ENCODE measurements around the gene GAS2. TPM values are rescaled to one million over a fixed set of nuclear protein-coding genes. Genes with fewer than 3 reads are reported as not detected.

Gene GAS2
- total and polyA plus RNA-seq, 9 of the 15 experiments (the other 6 are each of a cell fraction or from before 2014, with no cell fraction given): 0.77 to 1.9 (median 1.1) TPM

DNA sequence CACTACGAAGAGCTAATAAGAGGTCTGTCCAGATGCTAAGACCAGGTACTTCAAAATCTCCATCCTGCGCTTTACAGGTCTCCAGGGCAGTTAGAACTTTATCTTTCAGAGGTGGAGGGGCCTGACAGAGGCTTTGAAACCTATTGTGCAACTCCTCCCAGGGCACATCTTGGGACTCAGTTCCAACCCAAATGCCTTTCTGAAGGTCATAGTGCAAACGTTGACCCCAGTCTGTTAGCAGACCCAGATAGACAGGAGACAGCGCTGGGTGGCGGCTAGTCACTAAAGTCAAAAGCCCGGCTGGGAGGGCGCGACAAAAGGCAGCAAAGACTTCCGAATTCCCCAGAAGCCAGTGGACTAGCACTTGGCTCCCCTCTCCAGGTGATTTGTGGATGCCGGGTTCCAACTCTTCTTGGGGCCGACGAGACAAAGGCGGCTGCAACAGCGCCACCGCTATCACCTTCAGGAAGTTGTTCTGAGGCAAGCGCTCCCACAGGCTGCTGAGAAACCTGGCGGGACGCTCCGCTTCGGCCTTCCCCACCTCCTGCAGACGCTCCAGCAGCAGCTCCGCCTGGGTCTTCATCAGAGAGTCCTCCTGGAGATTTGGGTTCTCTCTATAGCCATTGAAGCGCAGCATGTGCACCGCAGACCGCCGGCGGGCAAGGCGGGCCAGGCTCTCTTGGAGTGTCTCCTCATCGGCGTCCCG is 41.5 kb upstream of the GAS2 start (continued):
- TF ChIP-seq RAD51 (IDR thresholded peaks at IDR 0.05; ENCODE audit: borderline replicate concordance, low read depth): no peak
- peak; percentile 16 for TF ChIP-seq ZFP36 (IDR thresholded peaks at IDR 0.05; ENCODE audit: low read depth, low read length, partially characterized antibody)
- no peak for TF ChIP-seq ZNF282 (CRISPR knock-in tag; IDR thresholded peaks at IDR 0.05)
- TF ChIP-seq, protein P1, sequence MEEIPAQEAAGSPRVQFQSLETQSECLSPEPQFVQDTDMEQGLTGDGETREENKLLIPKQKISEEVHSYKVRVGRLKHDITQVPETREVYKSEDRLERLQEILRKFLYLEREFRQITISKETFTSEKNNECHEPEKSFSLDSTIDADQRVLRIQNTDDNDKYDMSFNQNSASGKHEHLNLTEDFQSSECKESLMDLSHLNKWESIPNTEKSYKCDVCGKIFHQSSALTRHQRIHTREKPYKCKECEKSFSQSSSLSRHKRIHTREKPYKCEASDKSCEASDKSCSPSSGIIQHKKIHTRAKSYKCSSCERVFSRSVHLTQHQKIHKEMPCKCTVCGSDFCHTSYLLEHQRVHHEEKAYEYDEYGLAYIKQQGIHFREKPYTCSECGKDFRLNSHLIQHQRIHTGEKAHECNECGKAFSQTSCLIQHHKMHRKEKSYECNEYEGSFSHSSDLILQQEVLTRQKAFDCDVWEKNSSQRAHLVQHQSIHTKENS (CRISPR knock-in tag; IDR thresholded peaks at IDR 0.05): no peak
- TF ChIP-seq ZNF57 (CRISPR knock-in tag; IDR thresholded peaks at IDR 0.05): no peak
- TF ChIP-seq PHB (CRISPR knock-in tag; IDR thresholded peaks at IDR 0.05): no peak
- TF ChIP-seq PTBP1 (IDR thresholded peaks at IDR 0.05; ENCODE audit: low read depth, low read length): no peak
- no peak for TF ChIP-seq SRSF9 (IDR thresholded peaks at IDR 0.05; ENCODE audit: borderline replicate concordance, low read depth, low read length)
- no peak for TF ChIP-seq ZNF134 (CRISPR knock-in tag; conservative IDR thresholded peaks at IDR 0.05)
- no peak for TF ChIP-seq TBL1XR1 (IDR thresholded peaks at IDR 0.05; ENCODE audit: low read length in 2 of 2)
- TF ChIP-seq KDM4B (IDR thresholded peaks at IDR 0.05; ENCODE audit: borderline replicate concordance in 2 of 2, low read depth in 1 of 2): no peak
- no peak for TF ChIP-seq ARNT (IDR thresholded peaks at IDR 0.05)

All from K562 (cell line).